Activated CD4-positive, CD25-positive, alpha-beta regulatory T cell treated with anti-CD3 and anti-CD28 coated beads, Interleukin-2, amount 50 U/mL, for 72 hours (primary cell): ENCODE results near the gene TNFAIP8L3.
"Not testable (repeated sequence)": the region's sequence is repeated elsewhere in the genome, so short reads cannot be mapped to it uniquely, and the experiment has no call there.

ENCODE experiments used
- DNase-seq: peaks from one replicate; pipeline ENCODE4 v3.0.0; 2021

Gene TNFAIP8L3

GRCh38 chr15:51094606-51095569 is at the start of gene TNFAIP8L3:
TNFAIP8L3 (minus strand) TSS chr15:51094906; CDS start chr15:51094595, 311 bp downstream.
- DNase-seq: no peak

- DNase-seq: no peak
These were observed 49.4 kb upstream of the TNFAIP8L3 start for GRCh38 chr15:51144021-51144532.

GRCh38 chr15:51140347-51140746 is 45.6 kb upstream of the TNFAIP8L3 start:
- DNase-seq: not testable (repeated sequence)

GRCh38 chr15:51139091-51139490 is 44.4 kb upstream of the TNFAIP8L3 start:
- DNase-seq: no peak

GRCh38 chr15:51137880-51138430 is 43.2 kb upstream of the TNFAIP8L3 start:
- DNase-seq: no peak

- no peak for DNase-seq
These were observed 42.3 kb upstream of the TNFAIP8L3 start for GRCh38 chr15:51137024-51137423.

GRCh38 chr15:51135276-51135675 is 40.6 kb upstream of the TNFAIP8L3 start:
- DNase-seq: no peak

- no peak for DNase-seq
These were observed 39.9 kb upstream of the TNFAIP8L3 start for GRCh38 chr15:51134416-51135199.

GRCh38 chr15:51133140-51133765 is 38.5 kb upstream of the TNFAIP8L3 start:
- DNase-seq: no peak

- DNase-seq: no peak
These were observed 37.9 kb upstream of the TNFAIP8L3 start for GRCh38 chr15:51132384-51133139.

- DNase-seq: no peak
These were observed 37.0 kb upstream of the TNFAIP8L3 start for GRCh38 chr15:51131596-51132290.

- DNase-seq: no peak
These were observed 35.6 kb upstream of the TNFAIP8L3 start for GRCh38 chr15:51130344-51130743.

GRCh38 chr15:51129535-51130188 is 35.0 kb upstream of the TNFAIP8L3 start:
- no peak for DNase-seq

- DNase-seq: no peak
These were observed 34.0 kb upstream of the TNFAIP8L3 start for GRCh38 chr15:51128701-51129100.

- no peak for DNase-seq
These were observed 32.1 kb upstream of the TNFAIP8L3 start for GRCh38 chr15:51126842-51127241.

GRCh38 chr15:51123002-51123401 is 28.3 kb upstream of the TNFAIP8L3 start:
- not testable (repeated sequence) for DNase-seq

GRCh38 chr15:51121631-51122225 is 27.0 kb upstream of the TNFAIP8L3 start:
- no peak for DNase-seq

- no peak for DNase-seq
These were observed 26.4 kb upstream of the TNFAIP8L3 start for GRCh38 chr15:51121118-51121517.

GRCh38 chr15:51119120-51119519 is 24.4 kb upstream of the TNFAIP8L3 start:
- DNase-seq: no peak

- no peak for DNase-seq
These were observed 22.6 kb upstream of the TNFAIP8L3 start for GRCh38 chr15:51117270-51117669.
